Gastroesophageal sphincter (tissue), 3 donors: Measurements from ENCODE around the gene CCDC137.

ENCODE experiments used
- CTCF ChIP-seq, 4 experiments: fragments of 200-600 bp in 2 of 4; fragments of 450-650 bp in 2 of 4; sonication (generic) in 1 of 4; IDR thresholded peaks; one replicate each; pipeline ENCODE4 v1.5.1; 2017 to 2019; ENCODE audit warnings: antibody characterized with exemption in 4 of 4, mild to moderate bottlenecking in 2 of 4, moderate library complexity in 2 of 4
- POLR2A ChIP-seq, 2 donors: fragments of 450-650 bp; IDR thresholded peaks; one replicate each; pipeline ENCODE4 v1.6.1; 2017; ENCODE audit warnings: antibody characterized with exemption in 2 of 2, mild to moderate bottlenecking in 2 of 2, moderate library complexity in 1 of 2

- no peak for TF ChIP-seq CTCF (IDR thresholded peaks at IDR 0.05)
- TF ChIP-seq POLR2A (IDR thresholded peaks at IDR 0.05) = no peak
Observed at GRCh38 chr17:81717049-81717765, 50.7 kb downstream of the CCDC137 start.
